Upper lobe of left lung (tissue), 6 donors: ENCODE data around the gene PCSK2. TPM values are rescaled to one million over a fixed set of nuclear protein-coding genes. Genes with fewer than 3 reads are reported as not detected.

ENCODE experiments used
- ATAC-seq, 2 donors: fragments of 200-7000 bp; cut with Tn5 transposase; one replicate each; pipeline ENCODE4 v1.9.1; 2022; ENCODE audit warnings: mild to moderate bottlenecking in 2 of 2, moderate library complexity in 2 of 2; ENCODE audit not compliant: low FRiP score in 2 of 2
- DNase-seq, 2 donors: peaks; one replicate each; pipeline ENCODE4 v3.0.0-alpha.2; 2019 to 2020
- H3K27ac ChIP-seq, 4 donors: fragments of 200-600 bp; sonication (generic); one replicate each; pipeline ENCODE4 v1.5.1; 2016 to 2019
- H3K27me3 ChIP-seq, 4 donors: fragments of 200-600 bp; sonication (generic); one replicate each; pipeline ENCODE4 v1.5.1; 2017 to 2019
- H3K36me3 ChIP-seq, 4 donors: fragments of 200-600 bp; sonication (generic); one replicate each; pipeline ENCODE4 v1.5.1; 2016 to 2019
- H3K4me1 ChIP-seq, 4 donors: fragments of 200-600 bp; sonication (generic); one replicate each; pipeline ENCODE4 v1.5.1; 2018 to 2019
- H3K4me3 ChIP-seq, 4 donors: fragments of 200-600 bp; sonication (generic); one replicate each; pipeline ENCODE4 v1.5.1; 2017 to 2019; ENCODE audit warnings: mild to moderate bottlenecking in 2 of 4, moderate library complexity in 1 of 4
- H3K9me3 ChIP-seq, 4 donors: fragments of 200-600 bp; sonication (generic); one replicate each; pipeline ENCODE4 v1.5.1; 2018 to 2019
- EP300 ChIP-seq, 4 donors: sonication (generic); formaldehyde crosslinking; IDR thresholded peaks; one replicate each; pipeline ENCODE4 v1.5.1; 2017; ENCODE audit warnings: antibody characterized with exemption in 4 of 4, control low read depth in 2 of 4
- POLR2A ChIP-seq, 4 donors: fragments of 450-650 bp; IDR thresholded peaks; one replicate each; pipeline ENCODE4 v1.5.1; 2016 to 2017; ENCODE audit warnings: antibody characterized with exemption in 4 of 4, mild to moderate bottlenecking in 2 of 4
- POLR2AphosphoS5 ChIP-seq, 2 donors: sonication (generic); formaldehyde crosslinking; IDR thresholded peaks; one replicate each; pipeline ENCODE4 v1.5.1; 2017; ENCODE audit warnings: antibody characterized with exemption in 2 of 2
- WGBS, 2 donors: methylation state at CpG; one replicate each; pipeline ENCODE4 v1.1.5; 2017 to 2018; 5-methylcytosine and 5-hydroxymethylcytosine counted together
- total RNA-seq, 6 donors: library from RNA; depleted of rRNA in 4 of 6; stranded (reverse); fragments of >200 nt in 4 of 6; gene quantifications; one replicate each; pipeline versions ENCODE4 v1.1.0 to v1.2.1, GENCODE V29; 2016 to 2021
- TF ChIP-seq, protein P1 (sequence below), 6 experiments: fragments of 450-650 bp in 4 of 6; fragments of 200-600 bp in 2 of 6; sonication (generic) in 2 of 6; IDR thresholded peaks; one replicate each; pipeline ENCODE4 v1.5.1; 2016 to 2019; ENCODE audit warnings: antibody characterized with exemption in 6 of 6
- donor health status: DM: no; HTN: no; CAD: no; lungs with moderate emphysema.
- donor health status: DM: no; HTN: yes; CAD: no; lungs with severe emphysema.

Gene PCSK2
- total RNA-seq, 6 donors from 2014 or later: 1.4 to 75.3 (median 15.9) TPM

DNA sequence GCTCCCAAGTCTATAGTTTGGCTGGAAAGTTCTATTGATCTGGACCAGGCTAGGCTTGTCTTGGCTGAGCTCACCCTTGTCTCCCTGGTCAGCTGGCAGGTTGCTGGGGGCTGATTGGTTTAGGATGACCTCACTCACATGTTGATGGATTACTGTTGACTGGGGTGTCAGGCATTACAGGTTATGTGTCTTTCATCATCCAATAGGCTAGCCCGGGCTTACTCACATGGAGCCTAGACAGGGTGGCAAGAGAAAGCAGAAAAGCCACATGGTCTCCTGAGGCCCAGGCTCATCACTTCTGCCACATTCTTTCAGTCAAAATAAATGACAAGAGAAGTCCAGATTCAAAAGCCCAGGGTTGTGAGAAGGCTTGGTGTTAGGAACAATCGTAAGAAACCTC, 200.8 kb downstream of the PCSK2 start:
- DNase-seq: no peak
- H3K4me3 ChIP-seq: no peak overlapping the region
- no peak overlapping the region for H3K27ac ChIP-seq
- no peaks in the 10 kb centered on the region for H3K9me3 ChIP-seq
- no peaks in the 10 kb centered on the region for H3K36me3 ChIP-seq
- ATAC-seq: no peak
- 68 to 74% methylated on average over 2 of the region's 2 CpGs for WGBS, 2 donors
- TF ChIP-seq EP300 (IDR thresholded peaks at IDR 0.05) (no peak), POLR2AphosphoS5 (IDR thresholded peaks at IDR 0.05) (no peak), POLR2A (IDR thresholded peaks at IDR 0.05) (no peak)
- TF ChIP-seq, protein P1, sequence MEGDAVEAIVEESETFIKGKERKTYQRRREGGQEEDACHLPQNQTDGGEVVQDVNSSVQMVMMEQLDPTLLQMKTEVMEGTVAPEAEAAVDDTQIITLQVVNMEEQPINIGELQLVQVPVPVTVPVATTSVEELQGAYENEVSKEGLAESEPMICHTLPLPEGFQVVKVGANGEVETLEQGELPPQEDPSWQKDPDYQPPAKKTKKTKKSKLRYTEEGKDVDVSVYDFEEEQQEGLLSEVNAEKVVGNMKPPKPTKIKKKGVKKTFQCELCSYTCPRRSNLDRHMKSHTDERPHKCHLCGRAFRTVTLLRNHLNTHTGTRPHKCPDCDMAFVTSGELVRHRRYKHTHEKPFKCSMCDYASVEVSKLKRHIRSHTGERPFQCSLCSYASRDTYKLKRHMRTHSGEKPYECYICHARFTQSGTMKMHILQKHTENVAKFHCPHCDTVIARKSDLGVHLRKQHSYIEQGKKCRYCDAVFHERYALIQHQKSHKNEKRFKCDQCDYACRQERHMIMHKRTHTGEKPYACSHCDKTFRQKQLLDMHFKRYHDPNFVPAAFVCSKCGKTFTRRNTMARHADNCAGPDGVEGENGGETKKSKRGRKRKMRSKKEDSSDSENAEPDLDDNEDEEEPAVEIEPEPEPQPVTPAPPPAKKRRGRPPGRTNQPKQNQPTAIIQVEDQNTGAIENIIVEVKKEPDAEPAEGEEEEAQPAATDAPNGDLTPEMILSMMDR (IDR thresholded peaks at IDR 0.05): no peak
- H3K4me1 ChIP-seq: peaks cover 0 to 3% (median 0%) of the 10 kb centered on the region in 4 donors
- H3K27me3 ChIP-seq: no peaks in the 10 kb centered on the region

DNA sequence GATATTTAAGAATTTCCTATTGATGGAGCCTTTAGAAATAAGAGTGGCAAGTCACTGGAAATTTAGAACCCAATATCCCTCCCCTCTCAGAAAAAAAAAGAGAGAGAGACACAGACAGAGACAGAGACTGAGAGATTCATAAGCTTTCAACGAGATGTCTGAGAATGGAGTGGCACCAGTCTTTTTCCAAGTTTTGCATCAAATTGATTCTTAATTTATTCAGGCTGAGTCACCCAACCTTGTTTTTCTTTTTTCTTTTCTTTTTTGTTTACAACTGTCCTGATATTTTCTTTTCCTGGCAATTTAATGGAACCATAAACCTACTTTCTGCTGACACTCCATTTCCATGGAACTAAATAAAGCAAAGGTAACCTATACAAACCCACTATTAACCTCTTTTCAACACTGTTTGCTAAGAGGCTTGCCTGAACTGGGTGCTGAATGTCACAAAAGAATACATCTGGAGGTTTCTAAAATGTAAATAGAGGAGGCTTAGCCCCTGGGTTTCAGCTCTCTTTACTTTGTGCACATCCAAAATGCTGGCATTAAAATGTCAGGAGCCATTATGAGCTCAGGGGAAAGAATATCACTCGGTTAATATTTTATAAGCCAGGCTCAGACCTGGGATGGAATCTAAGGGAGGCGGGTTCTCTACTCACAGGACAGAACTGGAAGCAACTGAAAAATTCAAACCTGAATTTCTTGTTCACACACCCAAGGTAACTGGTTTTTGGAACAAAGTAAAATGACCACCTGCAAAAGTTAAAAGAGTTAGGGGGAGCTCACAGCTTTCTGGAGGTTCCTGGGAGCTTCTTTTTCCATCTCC, 203.5 kb downstream of the PCSK2 start:
- WGBS, 2 donors: 65 to 68% methylated on average over 3 of the region's 3 CpGs
- no peak overlapping the region for H3K4me3 ChIP-seq
- no peaks in the 10 kb centered on the region for H3K9me3 ChIP-seq
- no peak for TF ChIP-seq POLR2A (IDR thresholded peaks at IDR 0.05)
- no peak for TF ChIP-seq POLR2AphosphoS5 (IDR thresholded peaks at IDR 0.05)
- TF ChIP-seq, protein P1 (IDR thresholded peaks at IDR 0.05): no peak
- no peak for TF ChIP-seq EP300 (IDR thresholded peaks at IDR 0.05)
- H3K27ac ChIP-seq: no peak overlapping the region
- peaks cover 0 to 3% (median 0%) of the 10 kb centered on the region in 4 donors for H3K4me1 ChIP-seq
- H3K27me3 ChIP-seq: no peaks in the 10 kb centered on the region
- no peaks in the 10 kb centered on the region for H3K36me3 ChIP-seq
- DNase-seq (no peak), ATAC-seq (no peak)

DNA sequence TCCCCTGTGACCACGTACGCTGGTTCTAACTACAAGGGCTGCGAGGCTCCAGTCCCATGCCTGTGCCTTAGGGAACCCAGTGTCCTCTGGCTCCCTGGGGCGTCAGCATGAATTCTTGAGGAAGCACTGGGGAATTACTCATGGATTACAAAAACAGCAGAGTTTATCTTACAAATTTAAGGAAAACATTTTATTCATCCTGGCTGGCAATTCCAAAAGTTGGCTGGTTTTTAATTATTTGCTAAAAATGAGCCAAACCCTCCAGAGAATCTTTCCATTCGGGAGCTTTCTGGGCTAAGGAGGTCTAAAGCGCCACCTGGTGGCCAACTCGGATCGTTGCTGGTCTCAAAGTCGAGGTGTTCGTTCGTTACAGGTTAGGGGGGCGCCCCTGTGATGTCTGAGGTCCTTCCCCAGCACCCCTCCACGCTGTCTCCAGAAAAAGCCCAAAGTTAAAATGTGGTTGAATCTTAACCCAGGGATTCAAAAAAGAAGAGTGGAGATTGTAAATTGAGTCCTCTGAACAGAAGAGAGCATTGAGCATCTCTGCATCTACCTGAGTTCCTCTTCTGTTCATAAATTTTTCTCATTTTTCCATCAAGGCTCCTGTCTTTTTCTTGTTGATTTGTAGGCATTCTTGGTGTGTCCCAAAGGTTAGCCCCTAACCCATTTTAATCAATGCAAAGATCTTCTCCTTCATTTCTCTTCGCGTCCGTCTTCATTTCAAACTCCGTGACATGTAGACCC, 205.0 kb downstream of the PCSK2 start:
- WGBS, 2 donors: 28 to 31% methylated on average over 17 of the region's 17 CpGs
- no peaks in the 10 kb centered on the region for H3K36me3 ChIP-seq
- H3K27me3 ChIP-seq: no peaks in the 10 kb centered on the region
- no peaks in the 10 kb centered on the region for H3K9me3 ChIP-seq
- DNase-seq: peak in 1 of 2 donors; percentile 39
- H3K4me3 ChIP-seq: no peak overlapping the region
- no peak overlapping the region for H3K27ac ChIP-seq
- ATAC-seq: peak in 1 of 2 donors; percentile 74
- H3K4me1 ChIP-seq: peaks cover 0 to 3% (median 0%) of the 10 kb centered on the region in 4 donors
- TF ChIP-seq POLR2A (IDR thresholded peaks at IDR 0.05): no peak
- no peak for TF ChIP-seq EP300 (IDR thresholded peaks at IDR 0.05)
- TF ChIP-seq, protein P1 (IDR thresholded peaks at IDR 0.05): peak; percentile 33 to 84 (median 66)
- TF ChIP-seq POLR2AphosphoS5 (IDR thresholded peaks at IDR 0.05): no peak

- ATAC-seq: no peak
- 87 to 95% methylated on average over 7 to 10 of the region's 11 CpGs for WGBS, 2 donors
- no peaks in the 10 kb centered on the region for H3K9me3 ChIP-seq
- peak in 1 of 2 donors; percentile 53 for DNase-seq
- H3K36me3 ChIP-seq: no peaks in the 10 kb centered on the region
- H3K4me1 ChIP-seq: no peaks in the 10 kb centered on the region
- H3K4me3 ChIP-seq: no peak overlapping the region
- TF ChIP-seq POLR2A (IDR thresholded peaks at IDR 0.05) (no peak), POLR2AphosphoS5 (IDR thresholded peaks at IDR 0.05) (no peak), EP300 (IDR thresholded peaks at IDR 0.05) (no peak)
- TF ChIP-seq, protein P1 (IDR thresholded peaks at IDR 0.05): no peak
- H3K27me3 ChIP-seq: no peaks in the 10 kb centered on the region
- no peak overlapping the region for H3K27ac ChIP-seq
Observed at GRCh38 chr20:17436664-17437063, 209.8 kb downstream of the PCSK2 start.
